HepG2 (cell line): ENCODE results near the gene IL17RB. TPM values are rescaled to one million over a fixed set of nuclear protein-coding genes. Genes with fewer than 3 reads are reported as not detected.

Experiments used
- ATF7 ChIP-seq, 2 experiments: fragments of 450-650 bp in 1 of 2; sonication (generic) in 1 of 2; formaldehyde crosslinking in 1 of 2; IDR thresholded peaks; 2 replicates each; pipeline versions ENCODE4 v1.4.0 to v1.6.1; 2016 to 2020; ENCODE audit warnings: antibody characterized with exemption in 1 of 2, mild to moderate bottlenecking in 1 of 2, missing genetic modification reagents in 1 of 2
- KAT8 ChIP-seq: IDR thresholded peaks from 2 replicates; pipeline ENCODE4 v1.6.1; 2016; ENCODE audit warnings: missing genetic modification reagents, missing compliant biosample characterization
- KDM6A ChIP-seq: IDR thresholded peaks from 2 replicates; pipeline ENCODE4 v1.6.1; 2016; ENCODE audit warnings: low read depth
- KLF11 ChIP-seq: IDR thresholded peaks from 2 replicates; pipeline ENCODE4 v1.6.1; 2016; ENCODE audit warnings: missing compliant biosample characterization
- KLF12 ChIP-seq: sonication (generic); formaldehyde crosslinking; IDR thresholded peaks from 2 replicates; pipeline ENCODE4 v1.4.0; 2020; ENCODE audit warnings: missing genetic modification reagents, borderline replicate concordance
- NR2C2 ChIP-seq: sonication (generic); formaldehyde crosslinking; IDR thresholded peaks from 2 replicates; pipeline ENCODE4 v1.4.0; 2020; ENCODE audit warnings: missing genetic modification reagents, mild to moderate bottlenecking, moderate library complexity, borderline replicate concordance
- RAD51 ChIP-seq: fragments of 450-650 bp; IDR thresholded peaks from 2 replicates; pipeline ENCODE4 v1.6.1; 2016; ENCODE audit warnings: borderline replicate concordance
- RFX1 ChIP-seq: fragments of 450-650 bp; IDR thresholded peaks from 2 replicates; pipeline ENCODE4 v1.6.1; 2017
- TP53 ChIP-seq: sonication (generic); formaldehyde crosslinking; conservative IDR thresholded peaks from 2 replicates; pipeline ENCODE4 v1.4.0; 2020; ENCODE audit warnings: missing genetic modification reagents
- U2AF1 ChIP-seq: fragments of 200-400 bp; formaldehyde crosslinking; optimal IDR thresholded peaks from 2 replicates; pipeline ENCODE3; 2017; ENCODE audit warnings: mild to moderate bottlenecking, low read depth, low read length
- ZBTB3 ChIP-seq: sonication (generic); formaldehyde crosslinking; IDR thresholded peaks from 2 replicates; pipeline ENCODE4 v1.4.0; 2020; ENCODE audit warnings: low read depth, mild to moderate bottlenecking, moderate library complexity, missing genetic modification reagents, borderline replicate concordance
- ZFP62 ChIP-seq: sonication (generic); formaldehyde crosslinking; IDR thresholded peaks from 2 replicates; pipeline ENCODE4 v1.4.0; 2020; ENCODE audit warnings: missing genetic modification reagents
- ZNF138 ChIP-seq: sonication (generic); formaldehyde crosslinking; IDR thresholded peaks from 2 replicates; pipeline ENCODE4 v1.5.0; 2020; ENCODE audit warnings: mild to moderate bottlenecking, low read depth, missing genetic modification reagents
- ZNF235 ChIP-seq: sonication (generic); formaldehyde crosslinking; IDR thresholded peaks from 2 replicates; pipeline ENCODE4 v1.8.1; 2023; ENCODE audit warnings: mild to moderate bottlenecking, missing genetic modification reagents, borderline replicate concordance
- ZNF24 ChIP-seq: fragments of 450-650 bp; IDR thresholded peaks from 2 replicates; pipeline ENCODE4 v1.6.1; 2017; ENCODE audit warnings: antibody characterized with exemption, mild to moderate bottlenecking
- ZNF333 ChIP-seq: sonication (generic); formaldehyde crosslinking; IDR thresholded peaks from 2 replicates; pipeline ENCODE4 v1.4.0; 2020; ENCODE audit warnings: mild to moderate bottlenecking, missing genetic modification reagents, borderline replicate concordance
- ZNF674 ChIP-seq: sonication (generic); formaldehyde crosslinking; IDR thresholded peaks from 2 replicates; pipeline ENCODE4 v1.5.0; 2020; ENCODE audit warnings: low read depth, mild to moderate bottlenecking, missing genetic modification reagents
- ZNF747 ChIP-seq: sonication (generic); formaldehyde crosslinking; IDR thresholded peaks from 2 replicates; pipeline ENCODE4 v1.8.1; 2023; ENCODE audit warnings: missing genetic modification reagents, mild to moderate bottlenecking, borderline replicate concordance
- ZNF878 ChIP-seq: sonication (generic); formaldehyde crosslinking; IDR thresholded peaks from 2 replicates; pipeline ENCODE4 v1.8.1; 2023; ENCODE audit warnings: mild to moderate bottlenecking, missing genetic modification reagents, moderate library complexity
- polyA plus RNA-seq, 8 experiments: library from polyadenylated mRNA; depleted of rRNA in 3 of 8; stranded (reverse) in 7 of 8; unstranded in 1 of 8; fragments of >200 nt; fragmentation: Illumina TruSeq in 4 of 8; extraction: Trizol in 4 of 8; gene quantifications; 2 replicates each; pipeline versions ENCODE4 v1.2.1 to v1.2.3, GENCODE V29; 2011 to 2016; ENCODE audit warnings: low read depth in 4 of 8, missing spikeins in 1 of 8, mixed read lengths in 1 of 8; ENCODE audit not compliant: insufficient read depth in 1 of 8
- total RNA-seq, 5 experiments: library from RNA; depleted of rRNA; stranded (reverse); fragments of >200 nt; fragmentation: Illumina TruSeq; extraction: Trizol; gene quantifications; 2 replicates each; pipeline ENCODE4 v1.2.3, GENCODE V29; 2016; ENCODE audit warnings: low read depth in 1 of 5
- TF ChIP-seq, protein P1 (sequence below): sonication (generic); formaldehyde crosslinking; IDR thresholded peaks from 2 replicates; pipeline ENCODE4 v1.8.1; 2023; ENCODE audit warnings: mild to moderate bottlenecking, missing genetic modification reagents, borderline replicate concordance
- TF ChIP-seq, protein P2 (sequence below): sonication (generic); formaldehyde crosslinking; conservative IDR thresholded peaks from 2 replicates; pipeline ENCODE4 v1.8.0; 2022; ENCODE audit warnings: missing genetic modification reagents
- TF ChIP-seq, protein P3 (sequence below): IDR thresholded peaks from 2 replicates; pipeline ENCODE4 v1.6.1; 2016; ENCODE audit warnings: low read depth, borderline replicate concordance
- TF ChIP-seq, protein P4 (sequence below): IDR thresholded peaks from 2 replicates; pipeline ENCODE4 v1.6.1; 2016; ENCODE audit warnings: mild to moderate bottlenecking
- TF ChIP-seq, protein P5 (sequence below): sonication (generic); formaldehyde crosslinking; conservative IDR thresholded peaks from 2 replicates; pipeline ENCODE4 v1.8.0; 2022; ENCODE audit warnings: low read depth, missing genetic modification reagents

IL17RB gene
- total and polyA plus RNA-seq, 2 of the 13 experiments (the other 11 are each of a cell fraction or from before 2014, with no cell fraction given): 130 to 190 TPM

- TF ChIP-seq ZNF138 (peak; percentile 97), ZNF333 (no peak), ZNF747 (peak; percentile 96), ZNF674 (peak; percentile 91; the same call in 1 of the 2 replicates), KAT8 (peak; percentile 60; the same call in 1 of the 2 replicates), KDM6A (CRISPR knock-in tag) (no peak), ZNF24 (no peak), KLF12 (peak; percentile 86), KLF11 (no peak; the same call in 1 of the 2 replicates), ZBTB3 (CRISPR knock-in tag) (peak; percentile 77; the same call in 1 of the 2 replicates), ZNF235 (CRISPR knock-in tag) (peak; percentile 63; the same call in 1 of the 2 replicates), ZNF878 (CRISPR knock-in tag) (0 out of 2 replicates have a peak, but pooled peaks have one; percentile 87), U2AF1 (no peak), TP53 (no peak; the same call in 1 of the 2 replicates), RFX1 (no peak), RAD51 (no peak), ATF7 (IDR thresholded peaks at IDR 0.05) (no peak), ATF7 (CRISPR knock-in tag; IDR thresholded peaks at IDR 0.05) (peak; percentile 54; the same call in 1 of the 2 replicates), NR2C2 (CRISPR knock-in tag) (no peak; the same call in 1 of the 2 replicates), ZFP62 (CRISPR knock-in tag) (no peak)
- TF ChIP-seq, protein P1, sequence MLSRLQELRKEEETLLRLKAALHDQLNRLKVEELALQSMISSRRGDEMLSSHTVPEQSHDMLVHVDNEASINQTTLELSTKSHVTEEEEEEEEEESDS (CRISPR knock-in tag): peak; percentile 89; the same call in 1 of the 2 replicates
- TF ChIP-seq, protein P2, sequence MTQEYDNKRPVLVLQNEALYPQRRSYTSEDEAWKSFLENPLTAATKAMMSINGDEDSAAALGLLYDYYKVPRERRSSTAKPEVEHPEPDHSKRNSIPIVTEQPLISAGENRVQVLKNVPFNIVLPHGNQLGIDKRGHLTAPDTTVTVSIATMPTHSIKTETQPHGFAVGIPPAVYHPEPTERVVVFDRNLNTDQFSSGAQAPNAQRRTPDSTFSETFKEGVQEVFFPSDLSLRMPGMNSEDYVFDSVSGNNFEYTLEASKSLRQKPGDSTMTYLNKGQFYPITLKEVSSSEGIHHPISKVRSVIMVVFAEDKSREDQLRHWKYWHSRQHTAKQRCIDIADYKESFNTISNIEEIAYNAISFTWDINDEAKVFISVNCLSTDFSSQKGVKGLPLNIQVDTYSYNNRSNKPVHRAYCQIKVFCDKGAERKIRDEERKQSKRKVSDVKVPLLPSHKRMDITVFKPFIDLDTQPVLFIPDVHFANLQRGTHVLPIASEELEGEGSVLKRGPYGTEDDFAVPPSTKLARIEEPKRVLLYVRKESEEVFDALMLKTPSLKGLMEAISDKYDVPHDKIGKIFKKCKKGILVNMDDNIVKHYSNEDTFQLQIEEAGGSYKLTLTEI: no peak
- TF ChIP-seq, protein P3, sequence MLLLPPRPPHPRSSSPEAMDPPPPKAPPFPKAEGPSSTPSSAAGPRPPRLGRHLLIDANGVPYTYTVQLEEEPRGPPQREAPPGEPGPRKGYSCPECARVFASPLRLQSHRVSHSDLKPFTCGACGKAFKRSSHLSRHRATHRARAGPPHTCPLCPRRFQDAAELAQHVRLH (CRISPR knock-in tag): peak; percentile 59
- TF ChIP-seq, protein P4, sequence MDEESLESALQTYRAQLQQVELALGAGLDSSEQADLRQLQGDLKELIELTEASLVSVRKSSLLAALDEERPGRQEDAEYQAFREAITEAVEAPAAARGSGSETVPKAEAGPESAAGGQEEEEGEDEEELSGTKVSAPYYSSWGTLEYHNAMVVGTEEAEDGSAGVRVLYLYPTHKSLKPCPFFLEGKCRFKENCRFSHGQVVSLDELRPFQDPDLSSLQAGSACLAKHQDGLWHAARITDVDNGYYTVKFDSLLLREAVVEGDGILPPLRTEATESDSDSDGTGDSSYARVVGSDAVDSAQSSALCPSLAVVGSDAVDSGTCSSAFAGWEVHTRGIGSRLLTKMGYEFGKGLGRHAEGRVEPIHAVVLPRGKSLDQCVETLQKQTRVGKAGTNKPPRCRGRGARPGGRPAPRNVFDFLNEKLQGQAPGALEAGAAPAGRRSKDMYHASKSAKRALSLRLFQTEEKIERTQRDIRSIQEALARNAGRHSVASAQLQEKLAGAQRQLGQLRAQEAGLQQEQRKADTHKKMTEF: peak; percentile 88
- TF ChIP-seq, protein P5, sequence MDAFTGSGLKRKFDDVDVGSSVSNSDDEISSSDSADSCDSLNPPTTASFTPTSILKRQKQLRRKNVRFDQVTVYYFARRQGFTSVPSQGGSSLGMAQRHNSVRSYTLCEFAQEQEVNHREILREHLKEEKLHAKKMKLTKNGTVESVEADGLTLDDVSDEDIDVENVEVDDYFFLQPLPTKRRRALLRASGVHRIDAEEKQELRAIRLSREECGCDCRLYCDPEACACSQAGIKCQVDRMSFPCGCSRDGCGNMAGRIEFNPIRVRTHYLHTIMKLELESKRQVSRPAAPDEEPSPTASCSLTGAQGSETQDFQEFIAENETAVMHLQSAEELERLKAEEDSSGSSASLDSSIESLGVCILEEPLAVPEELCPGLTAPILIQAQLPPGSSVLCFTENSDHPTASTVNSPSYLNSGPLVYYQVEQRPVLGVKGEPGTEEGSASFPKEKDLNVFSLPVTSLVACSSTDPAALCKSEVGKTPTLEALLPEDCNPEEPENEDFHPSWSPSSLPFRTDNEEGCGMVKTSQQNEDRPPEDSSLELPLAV (CRISPR knock-in tag): peak; percentile 93
Measured at GRCh38 chr3:53846134-53846850, at the start of gene IL17RB, which contains the start of gene CHDH (continued).
